Suprapubic skin (tissue), 3 donors: ENCODE results near the gene MBP.

Experiments
- CTCF ChIP-seq, 2 donors: fragments of 200-600 bp in 1 of 2; fragments of 450-650 bp in 1 of 2; sonication (generic) in 1 of 2; IDR thresholded peaks; one replicate each; pipeline ENCODE4 v1.5.1; 2016 to 2019; ENCODE audit warnings: antibody characterized with exemption in 2 of 2, mild to moderate bottlenecking in 1 of 2, moderate library complexity in 1 of 2
- EP300 ChIP-seq: sonication (generic); formaldehyde crosslinking; IDR thresholded peaks from one replicate; pipeline ENCODE4 v1.6.1; 2017; ENCODE audit warnings: antibody characterized with exemption
- POLR2A ChIP-seq, 2 donors: fragments of 450-650 bp; IDR thresholded peaks; one replicate each; pipeline ENCODE4 v1.6.1; 2017; ENCODE audit warnings: antibody characterized with exemption in 2 of 2, mild to moderate bottlenecking in 2 of 2, moderate library complexity in 2 of 2

GRCh38 chr18:77170890-77171410 is 38.4 kb upstream of the MBP start:
- no peak for TF ChIP-seq CTCF (IDR thresholded peaks at IDR 0.05)
- no peak for TF ChIP-seq EP300
- no peak for TF ChIP-seq POLR2A (IDR thresholded peaks at IDR 0.05)
